H1 (cell line): Measurements from ENCODE around the gene DEDD2. TPM values are rescaled to one million over a fixed set of nuclear protein-coding genes. Genes with fewer than 3 reads are reported as not detected.

Source experiments
- CTCF ChIA-PET: fragments of 300-600 bp; sonication (Branson Sonifier 250); formaldehyde crosslinking; loops from one replicate; lab custom pipeline; 2021; ENCODE audit not compliant: partially characterized antibody; lab: Charles Lee
- POLR2A ChIA-PET: fragments of 300-600 bp; sonication (Branson Sonifier 250); formaldehyde crosslinking; loops from one replicate; lab custom pipeline; 2021; ENCODE audit warnings: inconsistent platforms; ENCODE audit not compliant: partially characterized antibody; lab: Charles Lee
- DNase-seq, 2 experiments: peaks; one replicate each; pipeline versions ENCODE4 v3.0.0 to v3.0.0-alpha.2; 2010 to 2022; ENCODE audit warnings: low spot score in 2 of 2, low read depth in 1 of 2, mixed read lengths in 1 of 2
- FAIRE-seq: peaks from 2 replicates; lab custom pipeline; 2011; peaks lifted over from hg19 to GRCh38; lab: Jason Lieb, UNC
- H2AFZ ChIP-seq: 2 replicates; pipeline ENCODE4 v1.8.1; 2012; ENCODE audit warnings: low read length, inconsistent platforms
- H2AK5ac ChIP-seq: 2 replicates; pipeline ENCODE4 v1.6.1; 2013; ENCODE audit warnings: low read depth, low read length
- H2BK120ac ChIP-seq: replicated peaks from 2 replicates; pipeline ENCODE3; 2013; ENCODE audit warnings: low read depth, low read length, inconsistent platforms
- H2BK12ac ChIP-seq: 2 replicates; pipeline ENCODE4 v1.6.1; 2013; ENCODE audit warnings: low read depth, low read length
- H2BK15ac ChIP-seq: 2 replicates; pipeline ENCODE4 v1.6.1; 2013; ENCODE audit warnings: low read length
- H2BK20ac ChIP-seq: 2 replicates; pipeline ENCODE4 v1.6.1; 2013; ENCODE audit warnings: low read length
- H2BK5ac ChIP-seq: 2 replicates; pipeline ENCODE4 v1.6.1; 2013; ENCODE audit warnings: low read depth, low read length
- H3K14ac ChIP-seq: 2 replicates; pipeline ENCODE4 v1.6.1; 2013; ENCODE audit warnings: inconsistent platforms; ENCODE audit not compliant: insufficient read length
- H3K18ac ChIP-seq: 2 replicates; pipeline ENCODE4 v1.6.1; 2013; ENCODE audit warnings: low read length; ENCODE audit errors: extremely low read depth
- H3K23ac ChIP-seq: 2 replicates; pipeline ENCODE4 v1.6.1; 2013; ENCODE audit warnings: inconsistent platforms; ENCODE audit not compliant: insufficient read length
- H3K23me2 ChIP-seq: 2 replicates; pipeline ENCODE4 v1.6.1; 2013; ENCODE audit warnings: low read depth, low read length
- H3K27ac ChIP-seq: 2 replicates; pipeline ENCODE4 v1.6.1; 2011; ENCODE audit warnings: low read depth, low read length, inconsistent platforms
- H3K27me3 ChIP-seq, 4 experiments: replicated peaks in 1 of 4; 1 replicate in 1 of 4; 2 replicates in 3 of 4; pipeline versions ENCODE4 v1.6.1 to v1.8.1; 2011 to 2013; ENCODE audit warnings: low read length in 3 of 4, mild to moderate bottlenecking in 3 of 4, inconsistent platforms in 2 of 4, mixed read lengths in 2 of 4, moderate library complexity in 1 of 4; ENCODE audit not compliant: control insufficient read depth in 3 of 4, insufficient read depth in 3 of 4; ENCODE audit errors: extremely low read depth in 1 of 4
- H3K36me3 ChIP-seq, 4 experiments: 2 replicates each; pipeline versions ENCODE4 v1.6.1 to v1.8.1; 2011 to 2013; ENCODE audit warnings: mild to moderate bottlenecking in 4 of 4, low read length in 3 of 4, moderate library complexity in 2 of 4, control low read depth in 1 of 4, inconsistent platforms in 1 of 4; ENCODE audit not compliant: insufficient read depth in 4 of 4, control insufficient read depth in 2 of 4
- H3K4ac ChIP-seq: replicated peaks from 2 replicates; pipeline ENCODE3; 2013; ENCODE audit warnings: low read length, low read depth, mixed read lengths, inconsistent platforms; ENCODE audit not compliant: insufficient read length
- H3K4me1 ChIP-seq, 4 experiments: replicated peaks in 1 of 4; 1 replicate in 1 of 4; 2 replicates in 3 of 4; pipeline versions ENCODE4 v1.6.1 to v1.8.1; 2011 to 2013; ENCODE audit warnings: low read length in 3 of 4, inconsistent platforms in 2 of 4, mixed read lengths in 1 of 4; ENCODE audit not compliant: insufficient read depth in 4 of 4, control insufficient read depth in 3 of 4
- H3K4me2 ChIP-seq, 2 experiments: 2 replicates each; pipeline versions ENCODE4 v1.6.1 to v1.8.1; 2011 to 2013; ENCODE audit warnings: low read depth in 2 of 2, low read length in 2 of 2, control low read depth in 1 of 2, inconsistent platforms in 1 of 2, mild to moderate bottlenecking in 1 of 2; ENCODE audit not compliant: insufficient read depth in 1 of 2
- H3K4me3 ChIP-seq, 4 experiments: fragments of 200-600, 300-600 bp in 1 of 4; sonication (generic), shearing (Covaris generic), sonication (Bioruptor Twin) in 1 of 4; 2 replicates each; pipeline versions ENCODE4 v1.5.1 to v1.8.1; 2011 to 2016; ENCODE audit warnings: low read length in 4 of 4, low read depth in 3 of 4, control low read depth in 2 of 4, inconsistent platforms in 2 of 4, mild to moderate bottlenecking in 2 of 4, mixed read lengths in 1 of 4, moderate library complexity in 1 of 4; ENCODE audit not compliant: insufficient read depth in 2 of 4; ENCODE audit errors: extremely low read depth in 1 of 4
- H3K56ac ChIP-seq: replicated peaks from 2 replicates; pipeline ENCODE3; 2013; ENCODE audit warnings: low read depth, mild to moderate bottlenecking, mixed read lengths, low read length, inconsistent platforms; ENCODE audit not compliant: insufficient read length
- H3K79me1 ChIP-seq: 2 replicates; pipeline ENCODE4 v1.6.1; 2013; ENCODE audit warnings: low read depth, low read length, control low read depth
- H3K79me2 ChIP-seq, 2 experiments: 2 replicates each; pipeline versions ENCODE4 v1.6.1 to v1.8.1; 2012 to 2013; ENCODE audit warnings: low read length in 2 of 2, mild to moderate bottlenecking in 2 of 2, inconsistent platforms in 1 of 2; ENCODE audit not compliant: insufficient read depth in 2 of 2, control insufficient read depth in 1 of 2
- H3K9ac ChIP-seq, 4 experiments: replicated peaks in 1 of 4; 1 replicate in 1 of 4; 2 replicates in 3 of 4; pipeline versions ENCODE4 v1.6.1 to v1.8.1; 2011 to 2013; ENCODE audit warnings: low read depth in 3 of 4, low read length in 3 of 4, control low read depth in 2 of 4, mild to moderate bottlenecking in 2 of 4, moderate library complexity in 2 of 4, inconsistent platforms in 1 of 4; ENCODE audit errors: extremely low read depth in 1 of 4
- H3K9me3 ChIP-seq, 2 experiments: 2 replicates each; pipeline versions ENCODE4 v1.6.1 to v1.8.1; 2012 to 2013; ENCODE audit warnings: mild to moderate bottlenecking in 2 of 2, moderate library complexity in 2 of 2, control low read depth in 1 of 2, inconsistent platforms in 1 of 2, low read depth in 1 of 2, low read length in 1 of 2, mixed read lengths in 1 of 2; ENCODE audit not compliant: insufficient read depth in 2 of 2
- H4K20me1 ChIP-seq, 2 experiments: replicated peaks in 1 of 2; 2 replicates each; pipeline versions ENCODE3 to v1.8.1; 2011 to 2013; ENCODE audit warnings: inconsistent platforms in 2 of 2, low read length in 2 of 2, mild to moderate bottlenecking in 1 of 2; ENCODE audit not compliant: insufficient read depth in 2 of 2, control insufficient read depth in 1 of 2
- H4K5ac ChIP-seq: 2 replicates; pipeline ENCODE4 v1.6.1; 2013; ENCODE audit warnings: low read length, low read depth, mixed read lengths, inconsistent platforms; ENCODE audit not compliant: insufficient read length
- H4K8ac ChIP-seq: 2 replicates; pipeline ENCODE4 v1.8.0; 2013; ENCODE audit warnings: mild to moderate bottlenecking, moderate library complexity, low read length, inconsistent platforms; ENCODE audit not compliant: insufficient read depth; ENCODE audit errors: extremely low read depth
- H4K91ac ChIP-seq: replicated peaks from 2 replicates; pipeline ENCODE3; 2013; ENCODE audit warnings: low read length, mixed read lengths, inconsistent platforms; ENCODE audit not compliant: insufficient read length
- BCL11A ChIP-seq, 2 experiments: IDR thresholded peaks; one replicate each; pipeline ENCODE4 v1.6.1; 2011; ENCODE audit warnings: low read depth in 2 of 2, low read length in 2 of 2, mild to moderate bottlenecking in 2 of 2
- CHD2 ChIP-seq: IDR thresholded peaks from 2 replicates; pipeline ENCODE4 v1.6.1; 2012; ENCODE audit warnings: low read length, improper control_type of control experiment
- WGBS, 2 experiments: shearing (Covaris generic) in 1 of 2; methylation state at CpG; one replicate each; pipeline versions ENCODE4 v1.1.6 to v1.1.7; 2013 to 2015; ENCODE audit warnings: low lambda C conversion rate in 2 of 2, mixed read lengths in 2 of 2, inconsistent platforms in 1 of 2, low coverage in 1 of 2, missing lambda C conversion rate in 1 of 2; ENCODE audit not compliant: insufficient replicate concordance in 2 of 2, insufficient coverage in 1 of 2, insufficient read length in 1 of 2; ENCODE audit errors: extremely low coverage in 1 of 2, missing lambda C conversion rate in 1 of 2; 5-methylcytosine and 5-hydroxymethylcytosine counted together
- polyA plus RNA-seq, 7 experiments: library from polyadenylated mRNA; depleted of rRNA in 3 of 7; stranded (reverse) in 5 of 7; unstranded in 2 of 7; fragments of >200 nt in 5 of 7; fragments of 200-250 nt in 2 of 7; gene quantifications; 1 replicate in 5 of 7; 2 replicates in 1 of 7; 4 replicates in 1 of 7; pipeline versions ENCODE4 v1.2.1 to v1.2.3, GENCODE V29; 2011 to 2013; ENCODE audit warnings: missing spikeins in 2 of 7, mixed read lengths in 2 of 7
- total RNA-seq: library from RNA; stranded (reverse); fragmentation: NEBNext Ultra II Directional; extraction: Animal tissue kit (Norgen Biotek cat#: 25700); gene quantifications from 2 replicates; pipeline ENCODE4 v1.2.1, GENCODE V29; 2021

DEDD2 gene
- total and polyA plus RNA-seq, 2 of the 8 experiments (the other 6 are each of a cell fraction or from before 2014, with no cell fraction given), result 37.8 to 65.0 TPM

GRCh38 chr19:42249769-42250168 lies 32.3 kb upstream of the DEDD2 start:
- H3K4me2 ChIP-seq, result no peak overlapping the region
- whole genome bisulfite sequencing, 2 experiments, result 95% methylated on average over 6 of the region's 6 CpGs; no CpG with 5 or more reads in 1 of the 2 experiments

More at GRCh38 chr19:42249769-42250168, 32.3 kb upstream of the DEDD2 start:
- Histone ChIP-seq H3K79me2 (peaks cover 4 to 33% of the 10 kb centered on the region in 2 experiments; a peak in 3 of 4 replicates), H2AFZ (no peak overlapping the region), H4K20me1 (peaks cover 6 to 19% of the 10 kb centered on the region in 2 experiments), H3K4me3 (no peak overlapping the region), H4K91ac (no peak overlapping the region), H3K4ac (no peak overlapping the region), H2BK5ac (0 out of 2 replicates have a peak overlapping the region, but pooled peaks have one; percentile 26), H2BK20ac (no peak overlapping the region), H3K9ac (no peak overlapping the region), H2AK5ac (no peak overlapping the region; the same call in 1 of the 2 replicates), H3K27me3 (no peaks in the 10 kb centered on the region), H4K5ac (no peak overlapping the region), H3K14ac (no peak overlapping the region), H3K56ac (no peak overlapping the region), H3K27ac (no peak overlapping the region), H3K79me1 (peaks cover 15% of the 10 kb centered on the region), H2BK120ac (no peak overlapping the region), H3K23ac (no peak overlapping the region), H4K8ac (no peak overlapping the region), H3K36me3 (peaks cover 0 to 20% (median 4%) of the 10 kb centered on the region in 4 experiments; a peak in 4 of 8 replicates), H3K23me2 (peaks cover 7% of the 10 kb centered on the region; the same call in 1 of the 2 replicates), H2BK15ac (0 out of 2 replicates have a peak overlapping the region, but pooled peaks have one; percentile 67), H2BK12ac (no peak overlapping the region; the same call in 1 of the 2 replicates), H3K4me1 (peaks cover 11 to 33% (median 23%) of the 10 kb centered on the region in 4 experiments), H3K18ac (no peak overlapping the region), H3K9me3 (no peaks in the 10 kb centered on the region)
- POLR2A ChIA-PET, result interaction anchor here (0.8 to 7.0 kb wide), 7 partner anchors 21 to 141 kb away, joined by 3 to 68 read pairs (median 4); partner anchors contain the start of gene ZNF526
- TF ChIP-seq BCL11A (IDR thresholded peaks at IDR 0.05; ENCODE audit: low read depth in 2 of 2, low read length in 2 of 2) (no peak), CHD2 (no peak)
- no peak for DNase-seq
- FAIRE-seq, result no peak
- CTCF ChIA-PET, result interaction anchor here (0.6 to 11.8 kb wide), 6 partner anchors 10 to 65 kb away, joined by 3 to 260 read pairs (median 40); partner anchors contain the start of gene ERF
